Ecto neural progenitor cell (in vitro differentiated cells): Measurements from ENCODE around the gene SLC12A8.

ENCODE experiments used
- DNase-seq: peaks from one replicate; pipeline ENCODE4 v3.0.0-alpha.2; 2018; ENCODE audit warnings: low spot score

SLC12A8 gene

GRCh38 chr3:125212509-125213363 is at the start of gene SLC12A8:
Gene SLC12A8 (minus strand): TSS chr3:125212748. CDS start chr3:125211349, 1,399 bp downstream.
- DNase-seq: peak; percentile 65

GRCh38 chr3:125262161-125262560 is 49.6 kb upstream of the SLC12A8 start:
- no peak for DNase-seq

GRCh38 chr3:125261031-125261430 is 48.5 kb upstream of the SLC12A8 start:
- DNase-seq: no peak

GRCh38 chr3:125260158-125260557 is 47.6 kb upstream of the SLC12A8 start:
- DNase-seq: no peak

- DNase-seq: no peak
These were observed 45.0 kb upstream of the SLC12A8 start for GRCh38 chr3:125257536-125257935.

GRCh38 chr3:125256675-125257074 is 44.1 kb upstream of the SLC12A8 start:
- DNase-seq: no peak

- DNase-seq: no peak
These were observed 38.4 kb upstream of the SLC12A8 start for GRCh38 chr3:125250973-125251372.

- DNase-seq: no peak
These were observed 33.7 kb upstream of the SLC12A8 start for GRCh38 chr3:125246237-125246636.

- DNase-seq: no peak
These were observed 33.0 kb upstream of the SLC12A8 start for GRCh38 chr3:125245521-125245920.

GRCh38 chr3:125240496-125240895 is 27.9 kb upstream of the SLC12A8 start:
- no peak for DNase-seq

- DNase-seq: no peak
These were observed 26.7 kb upstream of the SLC12A8 start for GRCh38 chr3:125239266-125239665.

- no peak for DNase-seq
These were observed 26.2 kb upstream of the SLC12A8 start for GRCh38 chr3:125238759-125239158.

GRCh38 chr3:125236331-125236903 is 23.9 kb upstream of the SLC12A8 start:
- no peak for DNase-seq

GRCh38 chr3:125234831-125235230 is 22.3 kb upstream of the SLC12A8 start:
- DNase-seq: no peak

- DNase-seq: no peak
These were observed 19.9 kb upstream of the SLC12A8 start for GRCh38 chr3:125232401-125232800.

- no peak for DNase-seq
These were observed 19.3 kb upstream of the SLC12A8 start for GRCh38 chr3:125231895-125232294.

- no peak for DNase-seq
These were observed 17.2 kb upstream of the SLC12A8 start for GRCh38 chr3:125229707-125230106.

- DNase-seq: no peak
These were observed 16.6 kb upstream of the SLC12A8 start for GRCh38 chr3:125229168-125229567.

- no peak for DNase-seq
These were observed 9.3 kb upstream of the SLC12A8 start for GRCh38 chr3:125221831-125222230.

GRCh38 chr3:125220727-125221429 is 8.3 kb upstream of the SLC12A8 start:
- no peak for DNase-seq

- no peak for DNase-seq
These were observed 7.6 kb upstream of the SLC12A8 start for GRCh38 chr3:125220183-125220582.

GRCh38 chr3:125219261-125219701 is 6.7 kb upstream of the SLC12A8 start:
- DNase-seq: no peak

GRCh38 chr3:125214738-125215137 is 2.2 kb upstream of the SLC12A8 start:
- DNase-seq: no peak
